OCI-LY1 (cell line): ENCODE data around the gene RHOJ.

Experiments used
- H2AFZ ChIP-seq: fragments of 200-600 bp; sonication (generic), shearing (Covaris generic); 2 replicates; pipeline ENCODE4 v1.6.0; 2014; ENCODE audit warnings: antibody characterized with exemption, mild to moderate bottlenecking, low read length
- H3F3A ChIP-seq: fragments of 200-600 bp; sonication (generic), shearing (Covaris generic); 2 replicates; pipeline ENCODE4 v1.6.0; 2014; ENCODE audit warnings: mild to moderate bottlenecking, antibody characterized with exemption, low read length, moderate library complexity; ENCODE audit not compliant: insufficient read depth
- H3K27ac ChIP-seq: fragments of 200-600 bp; sonication (generic); 2 replicates; pipeline ENCODE4 v1.5.1; 2014; ENCODE audit warnings: low read length, mixed run types, mild to moderate bottlenecking, low read depth; ENCODE audit not compliant: poor library complexity, severe bottlenecking
- H3K27me3 ChIP-seq: fragments of 200-600 bp; sonication (generic); 2 replicates; pipeline ENCODE4 v1.6.0; 2014; ENCODE audit warnings: antibody characterized with exemption, mild to moderate bottlenecking, low read length, moderate library complexity; ENCODE audit not compliant: insufficient read depth
- H3K36me3 ChIP-seq: fragments of 200-600 bp; sonication (generic); 2 replicates; pipeline ENCODE4 v1.6.1; 2014; ENCODE audit warnings: mild to moderate bottlenecking, antibody characterized with exemption, low read length, moderate library complexity, mixed read lengths; ENCODE audit not compliant: insufficient read depth
- H3K4me1 ChIP-seq: fragments of 200-600 bp; sonication (generic); 2 replicates; pipeline ENCODE4 v1.5.1; 2014; ENCODE audit warnings: mild to moderate bottlenecking, low read length, moderate library complexity; ENCODE audit not compliant: insufficient read depth, severe bottlenecking
- H3K4me2 ChIP-seq: fragments of 200-600 bp; sonication (generic), shearing (Covaris generic); 2 replicates; pipeline ENCODE4 v1.6.1; 2014; ENCODE audit warnings: low read length
- H3K4me3 ChIP-seq: fragments of 200-600 bp; sonication (generic); 2 replicates; pipeline ENCODE4 v1.5.1; 2014; ENCODE audit warnings: low read length, low read depth, mild to moderate bottlenecking, mixed read lengths; ENCODE audit not compliant: poor library complexity, severe bottlenecking
- H3K79me2 ChIP-seq: fragments of 200-600 bp; shearing (Covaris generic); 2 replicates; pipeline ENCODE4 v1.6.1; 2016; ENCODE audit warnings: mixed run types, low read length, mixed read lengths; ENCODE audit not compliant: insufficient read depth
- H3K9ac ChIP-seq: fragments of 200-600 bp; sonication (generic), shearing (Covaris generic); 2 replicates; pipeline ENCODE4 v1.6.1; 2014; ENCODE audit warnings: mild to moderate bottlenecking, low read length, mixed read lengths
- H3K9me2 ChIP-seq: fragments of 200-600 bp; sonication (generic), shearing (Covaris generic); 2 replicates; pipeline ENCODE4 v1.6.1; 2014; ENCODE audit warnings: low read depth, mild to moderate bottlenecking, low read length, mixed read lengths
- H3K9me3 ChIP-seq: fragments of 200-600 bp; shearing (Covaris generic); 2 replicates; pipeline ENCODE4 v1.6.1; 2014; ENCODE audit warnings: low read length, mixed read lengths
- H4K20me1 ChIP-seq: fragments of 200-600 bp; sonication (generic), shearing (Covaris generic); 2 replicates; pipeline ENCODE4 v1.6.0; 2016; ENCODE audit warnings: mild to moderate bottlenecking, low read length; ENCODE audit not compliant: insufficient read depth
- CTCF ChIP-seq: fragments of 200-600 bp; sonication (generic), shearing (Covaris generic); IDR thresholded peaks from 2 replicates; pipeline ENCODE4 v1.5.1; 2017; ENCODE audit warnings: mild to moderate bottlenecking, antibody characterized with exemption, low read length, moderate library complexity, mixed read lengths
- EZH2 ChIP-seq: fragments of 200-600 bp; sonication (generic), shearing (Covaris generic); IDR thresholded peaks from 2 replicates; pipeline ENCODE4 v1.8.0; 2017; ENCODE audit warnings: borderline replicate concordance, mixed run types, mild to moderate bottlenecking, antibody characterized with exemption, low read length, moderate library complexity, mixed read lengths

The RHOJ gene

GRCh38 chr14:63245893-63246292 lies 41.6 kb downstream of the RHOJ start:
- no peaks in the 10 kb centered on the region for H3K9me3 ChIP-seq
- H3K79me2 ChIP-seq = no peaks in the 10 kb centered on the region

GRCh38 chr14:63248211-63248610 lies 44.0 kb downstream of the RHOJ start:
- H2AFZ ChIP-seq = no peak overlapping the region
- no peaks in the 10 kb centered on the region for H3K79me2 ChIP-seq

More at GRCh38 chr14:63245893-63246292, 41.6 kb downstream of the RHOJ start:
- H3K9ac ChIP-seq = no peak overlapping the region
- no peaks in the 10 kb centered on the region for H3K36me3 ChIP-seq
- no peak overlapping the region for H3K27ac ChIP-seq
- H3F3A ChIP-seq = no peaks in the 10 kb centered on the region
- no peaks in the 10 kb centered on the region for H3K27me3 ChIP-seq
- no peaks in the 10 kb centered on the region for H4K20me1 ChIP-seq
- H3K4me2 ChIP-seq = no peak overlapping the region
- H3K4me3 ChIP-seq = no peak overlapping the region
- H2AFZ ChIP-seq = no peak overlapping the region
- no peak for TF ChIP-seq CTCF
- no peak for TF ChIP-seq EZH2
- H3K4me1 ChIP-seq = no peaks in the 10 kb centered on the region
- H3K9me2 ChIP-seq = no peaks in the 10 kb centered on the region

GRCh38 chr14:63249092-63249491 lies 44.8 kb downstream of the RHOJ start:
- TF ChIP-seq EZH2 = no peak
- no peak for TF ChIP-seq CTCF
- no peak overlapping the region for H3K9ac ChIP-seq
- no peak overlapping the region for H3K4me3 ChIP-seq
- no peaks in the 10 kb centered on the region for H3K79me2 ChIP-seq
- H3K36me3 ChIP-seq = no peaks in the 10 kb centered on the region
- no peaks in the 10 kb centered on the region for H3K9me2 ChIP-seq
- no peaks in the 10 kb centered on the region for H3K9me3 ChIP-seq
- no peaks in the 10 kb centered on the region for H3K27me3 ChIP-seq
- no peak overlapping the region for H3K4me2 ChIP-seq
- no peak overlapping the region for H2AFZ ChIP-seq
- no peak overlapping the region for H3K27ac ChIP-seq
- no peaks in the 10 kb centered on the region for H4K20me1 ChIP-seq
- H3F3A ChIP-seq = no peaks in the 10 kb centered on the region
- no peaks in the 10 kb centered on the region for H3K4me1 ChIP-seq

More at GRCh38 chr14:63248211-63248610, 44.0 kb downstream of the RHOJ start:
- Histone ChIP-seq H3K9ac (no peak overlapping the region), H3F3A (no peaks in the 10 kb centered on the region), H3K4me3 (no peak overlapping the region), H3K9me2 (no peaks in the 10 kb centered on the region), H3K9me3 (no peaks in the 10 kb centered on the region), H3K4me2 (no peak overlapping the region), H3K27ac (no peak overlapping the region), H3K27me3 (no peaks in the 10 kb centered on the region), H3K4me1 (no peaks in the 10 kb centered on the region), H4K20me1 (no peaks in the 10 kb centered on the region), H3K36me3 (no peaks in the 10 kb centered on the region)
- TF ChIP-seq CTCF (no peak), EZH2 (no peak)
